Measurements from ENCODE around the gene DYNLT2.
"Not testable (repeated sequence)": the region's sequence is repeated elsewhere in the genome, so short reads cannot be mapped to it uniquely, and the experiment has no call there.

The DYNLT2 gene

DNA sequence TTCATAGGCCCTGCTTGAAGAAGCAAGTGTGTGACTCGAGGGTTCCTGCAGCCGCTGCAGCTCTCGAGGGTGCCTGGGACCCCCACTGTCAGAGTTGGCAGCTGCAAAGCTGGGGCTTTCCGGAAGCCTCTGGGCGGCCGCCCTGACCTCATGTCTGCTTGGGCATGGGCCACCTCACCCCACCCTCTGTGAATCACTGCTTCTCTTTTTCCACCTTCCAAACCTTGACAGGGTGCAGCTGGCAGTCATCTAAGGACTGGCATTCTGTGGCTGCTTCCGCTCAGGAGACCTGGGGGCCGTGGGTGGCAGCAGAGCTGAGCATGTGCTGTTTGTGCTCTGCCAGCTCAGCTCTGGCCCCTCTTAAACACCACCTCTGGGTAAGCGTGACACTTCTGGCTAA is 32.0 kb upstream of the DYNLT2 start:
- no peak for DNase-seq

DNA sequence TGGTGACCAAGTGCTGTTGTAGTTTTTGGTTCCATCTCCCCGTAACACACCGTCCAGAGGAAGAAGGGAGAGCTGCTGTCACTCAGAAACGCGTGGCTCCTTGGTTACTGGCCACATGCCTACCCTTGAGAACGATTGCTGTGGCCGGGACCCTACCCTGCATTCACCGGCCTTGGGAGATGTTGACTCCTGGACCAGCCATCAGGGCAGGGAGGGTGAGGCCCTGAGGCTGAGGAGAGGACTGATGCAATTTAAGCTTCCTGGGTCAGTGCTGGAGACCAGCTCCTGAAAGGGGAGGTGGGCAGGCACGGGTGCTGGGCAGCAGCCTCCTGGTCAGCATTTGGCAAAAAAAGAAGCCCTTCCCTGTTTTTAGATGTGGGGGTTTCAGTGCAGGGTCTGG is 31.6 kb upstream of the DYNLT2 start:
- DNase-seq: no peak

DNA sequence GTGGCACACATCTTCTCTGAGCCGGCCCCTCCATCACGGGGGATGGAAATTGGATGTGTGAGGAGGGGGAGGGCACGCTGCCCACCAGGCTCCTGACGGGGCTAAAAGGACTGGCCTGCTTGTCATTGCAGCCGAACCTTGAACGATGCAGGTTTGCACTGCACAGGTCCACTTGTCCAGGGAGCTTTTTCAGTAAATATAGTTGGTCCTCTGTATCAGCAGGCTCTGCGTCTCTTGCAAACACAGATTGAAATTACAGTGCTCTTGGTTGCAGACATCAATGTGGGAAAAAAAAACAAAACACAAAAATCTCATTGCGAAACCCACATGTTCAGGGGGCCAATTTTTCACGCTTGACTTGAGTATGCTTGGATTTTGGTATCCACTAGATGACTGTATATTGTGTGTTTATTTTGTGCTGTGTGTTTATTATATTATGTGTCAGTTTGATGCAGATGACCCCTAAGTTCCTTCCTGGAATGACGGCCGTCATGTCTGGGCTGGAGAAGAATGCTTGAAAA is 29.3 kb upstream of the DYNLT2 start:
- DNase-seq: no peak

DNA sequence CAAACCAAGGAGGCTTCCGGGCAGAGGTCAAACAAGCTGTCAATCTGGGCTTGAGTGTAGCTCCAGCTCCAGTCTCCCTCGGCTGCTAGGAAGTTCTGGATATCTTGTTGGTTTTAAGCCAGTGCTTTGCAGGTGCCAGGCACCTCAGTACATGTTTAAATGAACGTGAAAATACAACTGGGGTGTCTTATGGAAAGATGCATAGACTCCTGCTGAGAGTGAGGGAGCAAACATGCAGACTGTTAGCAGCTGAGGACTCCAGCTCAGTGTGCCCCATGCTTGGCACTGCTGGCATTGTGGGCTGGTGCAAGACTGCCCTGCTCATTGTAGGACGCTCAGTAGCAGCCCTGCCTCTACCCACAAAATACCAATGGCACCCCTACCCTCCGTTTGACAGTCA is 28.5 kb upstream of the DYNLT2 start:
- no peak for DNase-seq

DNA sequence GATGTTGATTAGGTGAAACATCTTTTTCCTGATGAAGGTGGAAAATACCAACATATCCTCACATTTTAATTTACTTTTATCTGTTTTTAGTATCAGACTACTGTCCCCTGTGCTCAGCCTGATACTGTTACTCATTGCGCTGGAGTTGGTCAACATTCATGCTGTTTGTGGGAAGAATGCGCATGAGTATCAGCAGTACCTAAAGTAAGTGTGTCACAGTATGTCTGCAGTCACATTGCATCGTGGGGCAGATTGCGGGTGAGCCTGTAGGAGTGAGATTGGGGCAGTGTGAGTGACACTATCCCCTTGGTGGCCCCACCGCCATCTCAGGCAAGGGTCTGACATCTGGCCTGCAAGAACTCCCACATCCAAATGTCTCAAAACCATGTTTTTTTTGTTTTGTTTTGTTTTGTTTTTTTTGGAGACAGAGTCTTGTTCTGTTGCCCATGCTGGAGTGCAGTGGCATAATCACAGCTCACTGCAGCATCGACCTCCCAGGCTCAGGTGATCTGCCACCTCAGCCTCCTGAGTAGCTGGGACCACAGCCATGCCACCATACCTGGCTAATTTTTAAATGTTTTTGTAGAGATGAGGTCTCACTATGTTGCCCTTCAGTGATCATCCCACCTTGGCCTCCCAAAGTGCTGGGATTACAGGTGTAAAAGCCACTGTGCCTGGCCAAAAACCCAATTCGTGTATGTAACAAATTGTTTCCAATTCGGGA is 27.9 kb upstream of the DYNLT2 start:
- no peak for DNase-seq

DNA sequence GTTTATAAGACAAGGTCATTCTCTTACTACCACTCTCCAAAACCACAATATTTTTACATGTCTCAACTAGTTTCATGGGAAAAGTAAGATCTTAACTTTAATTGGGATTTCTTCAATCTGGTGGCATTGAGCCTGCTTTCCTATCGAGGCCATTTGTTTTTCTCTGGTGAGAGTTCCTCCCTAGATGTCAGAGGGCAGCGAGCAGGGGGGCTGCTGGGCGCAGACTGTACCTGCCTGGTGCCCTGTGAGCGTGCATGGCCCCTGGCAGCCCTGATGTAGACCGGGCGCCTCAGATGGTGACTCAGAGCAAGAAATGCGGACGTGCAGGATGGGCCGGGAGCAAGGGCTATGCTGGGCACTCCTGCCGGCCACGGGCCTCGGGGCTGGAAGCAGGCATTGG is 27.3 kb upstream of the DYNLT2 start:
- no peak for DNase-seq

DNA sequence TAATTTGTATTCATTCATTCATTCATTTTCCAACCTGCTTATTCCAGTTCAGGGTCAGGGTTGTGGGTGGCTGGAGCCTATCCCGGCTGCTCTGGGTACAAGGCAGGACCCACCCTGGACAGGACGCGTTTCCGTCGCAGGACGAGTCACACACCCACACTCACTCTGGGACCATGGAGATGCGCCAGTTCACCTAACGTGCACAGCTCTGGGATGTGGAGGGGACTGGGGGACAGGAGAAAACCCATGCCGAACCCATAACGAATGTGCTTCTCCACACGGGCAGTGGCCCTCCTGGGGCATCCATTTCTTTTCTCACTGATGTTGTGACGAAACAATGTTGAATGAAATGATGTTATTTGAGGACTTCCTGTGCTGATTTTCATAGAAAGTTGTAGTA is 26.5 kb upstream of the DYNLT2 start:
- DNase-seq: no peak

DNA sequence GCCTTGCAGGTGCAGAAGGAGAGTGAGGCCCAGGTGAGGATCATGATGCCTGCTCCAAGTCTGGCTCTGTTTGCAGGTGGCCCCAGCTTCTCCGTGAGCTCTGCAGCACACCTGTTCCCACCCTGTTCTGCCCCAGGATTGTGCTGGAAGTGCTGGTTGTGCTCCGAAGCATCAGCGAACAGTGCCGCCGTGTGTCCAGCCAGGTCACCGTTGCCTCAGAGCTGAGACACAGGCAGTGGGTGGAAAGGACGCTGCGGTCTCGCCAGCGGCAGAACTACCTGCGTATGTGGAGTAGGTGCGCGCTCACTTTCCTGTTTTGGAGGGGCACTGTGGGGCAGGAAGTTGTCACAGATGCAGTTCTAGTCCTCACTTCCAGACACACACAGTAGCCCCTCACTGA is 25.0 kb upstream of the DYNLT2 start:
- DNase-seq: no peak

DNA sequence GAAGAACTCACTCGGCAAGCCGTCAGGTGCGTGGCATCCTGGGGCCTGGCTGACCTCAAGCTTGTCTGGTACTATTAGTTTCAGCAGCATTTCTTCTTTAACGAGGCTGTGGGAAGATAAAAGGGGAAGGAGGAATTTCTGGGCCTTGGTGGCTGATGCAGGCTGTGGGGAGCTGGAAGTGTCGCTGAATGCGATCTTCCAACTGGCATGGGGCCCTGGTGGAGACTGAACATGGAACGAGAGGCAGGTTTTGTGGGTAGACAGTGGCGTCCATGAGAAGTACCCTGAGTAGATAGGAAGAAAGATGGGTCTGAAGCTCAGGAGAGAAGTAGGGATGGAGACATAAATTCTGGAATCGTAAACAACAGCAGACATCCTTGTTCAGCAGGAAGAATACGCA is 23.9 kb upstream of the DYNLT2 start:
- no peak for DNase-seq

DNA sequence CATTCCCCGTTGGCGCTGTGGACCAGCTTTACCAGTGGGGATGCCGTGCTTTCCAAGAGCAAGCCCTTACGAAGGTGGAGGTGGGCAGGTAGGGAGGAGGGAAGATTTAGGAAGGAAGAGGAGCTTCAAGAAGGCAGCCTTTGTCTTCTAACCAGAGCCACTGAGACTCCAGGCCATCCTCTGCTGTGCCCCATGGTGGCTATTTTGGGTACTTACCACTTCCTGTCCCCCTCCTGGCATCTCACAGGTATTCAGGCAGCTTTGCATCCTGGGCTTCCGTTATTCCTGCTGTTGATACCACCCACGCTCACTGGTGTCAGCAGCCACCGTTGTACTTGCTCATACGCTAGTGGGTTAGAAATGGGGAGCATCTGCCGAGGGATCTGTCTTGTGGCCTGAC is 23.0 kb upstream of the DYNLT2 start:
- no peak for DNase-seq

DNA sequence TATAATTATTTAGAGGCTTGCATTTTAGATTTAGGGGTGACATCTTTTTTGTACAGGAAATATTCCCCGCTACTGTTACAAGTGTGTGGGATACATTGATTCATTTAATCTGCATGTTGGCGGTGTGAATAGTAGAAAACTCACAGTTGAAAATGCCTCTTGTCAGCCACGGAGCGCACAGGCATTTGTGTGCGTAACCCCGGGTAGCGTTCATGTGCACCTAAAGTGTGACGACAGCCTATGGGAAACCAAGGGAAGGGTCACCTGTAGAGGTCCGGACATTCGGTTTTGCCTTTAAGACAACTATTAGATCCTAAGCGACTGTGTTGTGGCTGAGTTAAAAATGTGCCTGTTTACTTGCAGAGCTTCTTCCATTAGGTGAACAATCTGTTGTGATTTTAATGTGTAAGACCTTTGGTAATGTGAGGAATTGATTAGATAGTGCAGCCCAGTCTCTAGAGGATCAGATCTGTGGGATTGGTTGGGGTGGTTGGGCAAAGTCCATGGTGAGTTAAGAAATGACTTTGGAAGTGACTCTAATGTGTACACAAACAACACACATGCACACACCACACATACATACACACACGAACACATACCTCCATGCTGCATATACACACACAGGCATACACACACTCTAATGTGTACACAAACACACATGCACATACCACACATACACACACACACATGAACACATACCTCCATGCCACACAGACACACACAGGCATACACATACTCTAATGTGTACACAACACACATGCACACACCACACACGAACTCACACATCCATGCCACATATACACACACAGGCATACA is 15.8 kb upstream of the DYNLT2 start:
- DNase-seq: no peak

DNA sequence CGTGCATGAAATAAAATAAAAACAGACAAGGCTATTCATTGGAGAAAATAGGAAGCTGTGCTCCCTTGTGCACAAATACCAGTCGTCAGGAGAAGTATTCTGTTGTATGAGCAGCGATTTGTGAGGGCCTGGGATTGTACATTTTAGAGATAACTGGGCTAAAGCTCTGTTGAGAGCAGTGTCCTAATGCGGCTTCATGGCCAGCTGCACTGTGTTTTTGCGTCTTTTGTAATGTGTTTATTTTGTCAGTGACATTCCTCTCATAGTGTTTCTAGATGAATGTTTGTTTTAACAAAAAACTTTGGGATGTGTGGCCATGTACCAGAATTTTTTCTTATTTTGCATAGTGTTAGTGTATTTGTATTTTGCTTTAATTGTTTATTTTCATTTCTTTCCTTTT is 14.9 kb upstream of the DYNLT2 start:
- no peak for DNase-seq

DNA sequence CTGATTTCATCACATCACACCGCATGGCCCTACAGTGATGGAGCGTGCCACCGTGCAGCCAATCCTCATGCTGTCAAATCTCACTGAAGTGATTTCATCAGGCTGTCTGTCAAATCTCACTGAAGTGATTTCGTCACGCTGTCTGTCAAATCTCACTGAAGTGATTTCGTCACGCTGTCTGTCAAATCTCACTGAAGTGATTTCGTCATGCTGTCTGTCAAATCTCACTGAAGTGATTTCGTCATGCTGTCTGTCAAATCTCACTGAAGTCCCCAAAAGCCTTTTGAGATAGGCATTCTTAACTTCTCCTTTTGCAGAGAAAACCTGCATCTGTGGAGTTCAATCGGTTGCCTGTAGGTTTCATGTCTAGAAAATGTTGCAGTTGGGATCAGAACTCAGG is 14.4 kb upstream of the DYNLT2 start:
- not testable (repeated sequence) for DNase-seq

DNA sequence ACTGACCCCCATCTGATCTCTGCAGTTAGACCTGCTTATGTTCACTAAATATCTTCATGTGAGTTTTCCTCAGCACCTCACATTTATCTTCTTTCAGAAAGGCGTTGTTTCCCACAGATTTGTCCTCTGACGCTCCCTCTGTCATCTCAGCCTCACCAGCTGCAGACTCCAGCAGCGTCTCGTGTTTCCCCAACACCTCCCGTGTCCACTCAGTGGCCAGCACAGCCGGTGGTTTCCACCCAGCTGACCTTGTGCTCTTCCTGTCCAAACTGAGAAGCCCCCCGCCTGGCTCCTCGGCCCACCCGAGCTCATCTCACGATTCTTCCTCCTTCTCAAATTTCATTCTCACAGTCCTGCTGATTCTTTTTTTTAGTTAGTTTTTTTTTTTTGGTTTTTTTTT is 12.5 kb upstream of the DYNLT2 start:
- no peak for DNase-seq

DNA sequence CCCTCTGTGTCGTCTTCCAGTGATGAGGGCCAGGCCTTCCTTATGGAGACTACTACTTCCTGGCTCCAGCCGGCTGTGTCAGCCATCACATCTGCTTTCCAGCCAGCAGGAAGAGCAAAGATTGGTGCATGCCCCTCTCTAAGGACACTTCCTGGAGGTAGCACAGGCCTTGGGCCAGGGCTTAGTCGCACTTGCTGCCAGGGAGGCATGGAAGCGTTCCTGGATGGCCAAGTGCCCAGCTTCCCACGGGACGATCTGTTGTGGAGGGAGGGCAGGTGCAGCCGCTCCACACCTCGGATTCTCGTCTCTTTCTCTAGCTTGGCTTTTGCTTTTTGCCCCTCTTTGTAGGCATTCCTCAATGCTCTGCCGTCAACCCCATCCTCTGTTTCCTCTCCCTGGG is 11.9 kb upstream of the DYNLT2 start:
- DNase-seq: no peak

DNA sequence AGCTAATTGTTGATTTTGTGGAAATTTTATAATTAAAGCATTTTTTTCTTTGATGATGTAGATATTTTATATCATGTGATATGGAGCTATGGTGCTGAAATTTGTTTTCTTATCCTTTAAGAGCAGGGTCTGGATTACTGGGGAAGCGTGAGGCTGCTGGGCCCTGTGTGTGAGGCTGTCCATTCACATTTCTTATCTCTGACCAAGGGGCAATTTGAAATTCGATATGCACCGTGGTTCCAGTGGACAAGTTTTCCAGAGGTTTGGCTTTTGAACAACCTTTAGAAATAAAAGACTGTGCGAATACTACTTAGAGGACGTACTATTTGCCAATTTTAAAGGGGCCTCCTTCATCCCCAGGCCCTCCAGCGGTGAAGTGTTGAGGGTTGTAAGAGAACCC is 3.8 kb upstream of the DYNLT2 start:
- no peak for DNase-seq

DNA sequence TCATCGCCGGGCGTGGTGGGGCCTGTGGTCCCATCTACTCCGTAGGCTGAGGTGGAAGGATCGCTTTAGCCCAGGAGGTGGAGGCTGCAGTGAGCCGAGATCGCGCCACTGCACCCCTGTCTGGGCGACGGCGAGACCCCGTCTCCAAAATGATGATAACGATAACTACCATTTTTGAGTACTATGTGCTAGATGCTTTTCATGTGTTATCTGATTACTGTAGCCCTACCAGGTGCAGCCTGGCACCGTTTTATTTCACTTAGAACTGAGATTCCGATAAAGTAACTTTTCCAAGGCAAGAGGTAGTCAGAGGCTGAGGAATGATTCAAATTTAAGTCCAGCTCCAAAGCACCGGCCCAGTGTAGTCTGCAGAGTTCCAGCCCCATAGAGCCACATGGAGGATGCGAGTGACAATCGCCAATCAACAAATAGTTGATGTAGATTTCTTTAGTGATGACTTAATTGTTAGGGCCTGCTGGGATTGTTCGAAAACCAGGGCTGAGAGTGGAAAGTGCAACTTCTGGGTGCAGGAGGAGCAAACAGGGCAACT is 777 bp upstream of the DYNLT2 start:
- DNase-seq: no peak

DNA sequence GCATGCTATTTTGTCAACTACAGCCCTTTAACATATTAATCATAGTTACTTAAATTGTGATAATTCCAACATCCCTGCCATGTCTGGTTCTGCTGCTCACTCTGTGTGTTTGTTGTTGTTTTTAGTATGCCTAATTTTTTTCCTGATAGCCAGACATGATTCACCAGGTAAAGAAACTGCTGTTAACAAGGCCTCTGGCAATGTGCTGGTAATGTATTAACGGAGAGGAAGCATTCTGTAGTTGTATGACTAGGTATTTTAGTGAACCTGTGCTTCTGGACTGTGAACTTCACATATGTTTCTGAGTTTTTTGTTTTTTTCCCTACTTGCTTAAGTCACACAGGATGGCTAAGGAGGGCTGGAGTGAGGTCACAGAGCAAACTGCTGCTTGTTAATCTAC is 4.8 kb downstream of the DYNLT2 start:
- DNase-seq: no peak

DNA sequence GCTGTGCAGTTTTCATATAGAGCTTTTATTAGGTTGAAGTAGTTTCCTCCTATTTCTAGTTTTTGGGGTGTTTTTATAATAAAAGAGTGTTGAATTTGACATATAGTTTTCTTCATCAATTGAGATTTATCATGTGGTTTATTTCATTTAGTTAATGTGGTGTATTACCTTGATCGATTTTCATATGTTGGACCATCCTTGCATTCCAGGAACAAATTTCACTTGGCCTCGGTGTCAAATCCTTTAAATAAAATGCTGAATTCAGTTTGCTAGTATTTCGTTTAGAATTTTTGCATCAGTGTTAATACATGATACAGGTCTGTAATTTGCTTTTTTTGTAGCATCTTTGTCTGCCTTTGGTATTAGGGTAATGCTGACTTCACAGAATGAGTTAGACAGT is 6.0 kb downstream of the DYNLT2 start:
- no peak for DNase-seq

DNA sequence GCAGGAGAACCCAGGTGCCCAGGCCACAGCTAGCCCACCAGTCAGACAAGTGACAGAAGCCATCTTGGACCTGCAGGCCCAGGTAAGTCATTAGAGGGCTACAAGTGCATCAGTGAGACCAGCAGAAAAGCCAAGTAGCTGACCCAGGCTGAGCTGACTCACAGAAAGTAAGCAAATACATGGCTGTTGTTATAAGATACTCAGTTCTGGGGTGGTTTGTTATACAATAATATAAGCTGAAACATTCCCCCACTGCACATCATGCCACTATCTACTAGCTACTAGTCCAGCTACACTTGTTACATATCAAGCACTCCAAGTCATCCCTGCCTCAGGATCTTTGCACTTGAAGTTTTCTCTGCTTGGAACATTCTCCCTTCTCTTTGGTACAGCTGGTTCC is 10.0 kb downstream of the DYNLT2 start:
- no peak for DNase-seq

DNA sequence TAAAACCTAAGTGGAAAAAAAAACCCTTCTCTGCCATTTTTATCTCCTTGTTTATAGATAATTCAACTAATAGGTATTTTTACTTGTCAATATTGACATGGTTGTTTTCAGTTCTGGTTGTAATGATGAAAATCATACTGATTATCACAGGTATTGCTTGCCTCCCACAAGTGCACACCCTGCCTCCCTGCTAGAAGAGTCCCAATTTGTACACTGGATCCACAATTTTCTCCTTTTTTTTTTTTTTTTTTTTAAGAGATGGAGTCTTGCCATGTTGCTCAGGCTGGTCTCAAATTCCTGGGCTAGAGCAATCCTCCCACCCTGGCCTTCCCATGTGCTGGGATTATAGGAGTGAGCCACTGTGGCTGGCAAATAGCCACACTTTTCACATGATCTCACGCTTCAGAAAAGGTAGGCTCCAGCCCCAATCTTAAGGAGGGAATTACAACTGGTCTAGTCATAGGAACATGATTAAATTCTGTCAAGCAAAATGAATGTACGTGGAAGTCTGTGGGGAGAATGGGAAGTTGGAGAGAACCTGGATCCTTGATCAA is 12.3 kb downstream of the DYNLT2 start:
- DNase-seq: no peak

DNA sequence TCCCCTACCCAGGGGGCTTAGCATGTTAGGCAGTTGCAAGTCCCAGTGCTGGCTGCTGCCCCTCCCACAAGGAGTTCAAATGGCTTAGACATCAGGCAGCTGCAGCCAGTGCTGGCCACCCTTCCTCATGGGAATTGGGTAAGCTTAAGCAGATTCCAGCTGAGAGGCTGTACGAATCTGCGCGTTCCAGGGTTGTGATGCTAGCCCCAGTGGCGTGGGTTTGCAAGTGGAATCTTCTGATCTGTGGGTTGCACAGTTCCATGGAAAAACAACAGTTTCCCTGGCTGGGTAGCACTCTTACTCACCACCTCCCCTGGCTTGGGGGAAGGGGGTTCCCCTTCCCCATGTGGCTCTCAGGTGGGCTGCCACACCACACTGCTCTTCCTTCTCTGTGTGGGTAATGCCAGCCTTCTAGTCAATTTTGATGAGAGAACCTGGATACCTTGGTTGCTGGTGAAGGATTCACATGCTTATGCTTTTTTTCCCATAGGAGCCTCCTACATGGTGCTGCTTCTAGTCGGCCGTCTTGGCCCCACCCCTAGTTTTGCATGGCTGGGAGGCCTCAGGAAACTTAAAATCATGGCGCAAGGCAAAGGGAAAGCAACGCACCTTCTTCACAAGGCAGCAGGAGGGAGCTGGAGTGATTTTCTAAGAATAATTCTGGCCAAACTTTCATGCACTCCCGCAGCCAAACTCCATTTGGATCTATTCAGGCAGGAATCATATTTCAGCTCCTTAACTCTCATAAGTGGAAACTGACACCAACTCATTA is 13.0 kb downstream of the DYNLT2 start:
- DNase-seq: no peak

DNA sequence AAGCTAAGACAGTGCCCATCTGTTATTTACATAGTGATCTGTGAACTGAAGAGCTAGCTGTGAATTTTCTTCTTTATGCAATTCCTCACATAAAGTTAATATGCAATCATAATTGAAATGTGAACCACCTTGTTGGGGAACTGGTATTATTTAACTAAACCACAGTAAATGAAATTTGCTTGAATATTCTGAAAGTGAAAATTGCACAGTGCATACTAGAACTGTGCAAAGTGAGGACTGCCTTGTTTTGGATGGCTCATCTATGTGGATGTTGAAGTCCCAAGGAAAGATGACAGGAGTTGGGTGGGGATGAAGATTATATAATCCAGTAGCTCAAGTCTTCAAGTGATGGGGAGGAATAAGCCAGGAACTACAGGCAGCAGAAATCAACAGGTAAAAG is 21.4 kb downstream of the DYNLT2 start:
- no peak for DNase-seq

Measured in KG1 (cell line).